Activated naive CD4-positive, alpha-beta T cell treated with anti-CD3 and anti-CD28 coated beads, Interleukin-2, amount 50 U/mL, for 24 hours (primary cell): ENCODE results near the gene MPC1.
"Not testable (repeated sequence)": the region's sequence is repeated elsewhere in the genome, so short reads cannot be mapped to it uniquely, and the experiment has no call there.

Experiments
- H3K27ac Mint-ChIP-seq: one replicate; pipeline ENCODE4 v1.8.0; 2021; ENCODE audit warnings: mild to moderate bottlenecking, mixed read lengths
- H3K27me3 Mint-ChIP-seq: one replicate; pipeline ENCODE4 v1.8.0; 2021; ENCODE audit warnings: mixed read lengths
- H3K36me3 Mint-ChIP-seq: one replicate; pipeline ENCODE4 v1.8.0; 2021; ENCODE audit warnings: mixed read lengths
- H3K4me1 Mint-ChIP-seq: one replicate; pipeline ENCODE4 v1.8.0; 2021; ENCODE audit warnings: mixed read lengths
- H3K4me3 Mint-ChIP-seq: one replicate; pipeline ENCODE4 v1.8.0; 2021; ENCODE audit warnings: mild to moderate bottlenecking, mixed read lengths
- H3K9me3 Mint-ChIP-seq: one replicate; pipeline ENCODE4 v1.8.0; 2021; ENCODE audit warnings: mixed read lengths

MPC1 gene

GRCh38 chr6:166348305-166348949 is 34.3 kb downstream of the MPC1 start:
- Mint-ChIP-seq H3K27me3 (peaks cover 1% of the 10 kb centered on the region), H3K27ac (no peak overlapping the region), H3K4me3 (no peak overlapping the region), H3K36me3 (peaks cover 10% of the 10 kb centered on the region), H3K9me3 (peaks cover 8% of the 10 kb centered on the region), H3K4me1 (peaks cover 7% of the 10 kb centered on the region)

GRCh38 chr6:166346965-166347364 is 35.8 kb downstream of the MPC1 start:
- no peak overlapping the region for H3K27ac Mint-ChIP-seq
- H3K36me3 Mint-ChIP-seq: peaks cover 10% of the 10 kb centered on the region
- H3K9me3 Mint-ChIP-seq: peaks cover 7% of the 10 kb centered on the region
- peaks cover 7% of the 10 kb centered on the region for H3K4me1 Mint-ChIP-seq
- H3K27me3 Mint-ChIP-seq: peaks cover 1% of the 10 kb centered on the region
- no peak overlapping the region for H3K4me3 Mint-ChIP-seq

DNA sequence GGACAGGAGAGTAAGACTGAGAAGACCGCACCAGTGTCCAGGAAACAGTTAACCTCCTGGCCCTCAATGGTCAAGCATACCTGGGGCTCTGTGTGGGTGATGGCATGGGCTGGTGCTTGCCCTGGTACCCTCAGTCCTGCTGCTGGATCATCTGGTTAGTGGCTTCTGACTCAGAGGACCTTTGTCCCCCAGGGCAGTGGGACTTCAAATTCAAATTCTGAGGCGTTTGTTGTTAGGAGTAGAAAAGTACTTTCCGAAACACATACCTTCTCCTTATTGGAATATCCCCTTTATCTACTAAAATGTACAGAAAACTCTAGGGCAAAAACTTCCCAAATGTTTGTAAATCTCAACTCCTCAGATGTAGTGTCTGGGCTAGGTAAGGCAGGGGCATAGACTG is 36.3 kb downstream of the MPC1 start:
- Mint-ChIP-seq H3K27me3 (peaks cover 1% of the 10 kb centered on the region), H3K36me3 (peaks cover 8% of the 10 kb centered on the region), H3K4me3 (no peak overlapping the region), H3K27ac (no peak overlapping the region), H3K4me1 (peaks cover 12% of the 10 kb centered on the region), H3K9me3 (peaks cover 2% of the 10 kb centered on the region)

DNA sequence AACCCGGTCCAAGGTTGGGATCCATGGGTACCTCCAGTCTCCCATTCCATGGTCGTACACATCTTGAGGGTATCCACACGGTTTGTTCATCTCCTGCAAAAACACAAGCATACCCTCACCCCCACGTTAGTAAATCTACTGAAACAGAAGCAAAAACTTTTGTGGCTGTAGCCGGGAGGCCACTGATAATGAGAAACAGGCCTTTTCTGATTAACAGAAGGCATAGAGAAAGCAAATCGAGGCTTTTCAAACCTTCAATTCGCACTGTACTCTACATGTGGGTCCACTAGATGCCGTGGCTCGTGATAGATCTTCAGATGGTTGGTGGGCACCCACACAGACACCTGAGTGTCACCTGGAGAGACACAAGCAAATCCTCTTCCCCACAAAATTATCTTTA is 37.1 kb downstream of the MPC1 start:
- not testable (repeated sequence) for H3K36me3 Mint-ChIP-seq, H3K4me3 Mint-ChIP-seq, H3K27me3 Mint-ChIP-seq, H3K27ac Mint-ChIP-seq, H3K9me3 Mint-ChIP-seq
- H3K4me1 Mint-ChIP-seq: peaks cover 15% of the 10 kb centered on the region

GRCh38 chr6:166344921-166345320 is 37.8 kb downstream of the MPC1 start:
- not testable (repeated sequence) for H3K36me3 Mint-ChIP-seq, H3K4me3 Mint-ChIP-seq, H3K9me3 Mint-ChIP-seq, H3K27me3 Mint-ChIP-seq
- Mint-ChIP-seq H3K4me1 (peaks cover 15% of the 10 kb centered on the region), H3K27ac (peak overlapping the region; percentile 75)

DNA sequence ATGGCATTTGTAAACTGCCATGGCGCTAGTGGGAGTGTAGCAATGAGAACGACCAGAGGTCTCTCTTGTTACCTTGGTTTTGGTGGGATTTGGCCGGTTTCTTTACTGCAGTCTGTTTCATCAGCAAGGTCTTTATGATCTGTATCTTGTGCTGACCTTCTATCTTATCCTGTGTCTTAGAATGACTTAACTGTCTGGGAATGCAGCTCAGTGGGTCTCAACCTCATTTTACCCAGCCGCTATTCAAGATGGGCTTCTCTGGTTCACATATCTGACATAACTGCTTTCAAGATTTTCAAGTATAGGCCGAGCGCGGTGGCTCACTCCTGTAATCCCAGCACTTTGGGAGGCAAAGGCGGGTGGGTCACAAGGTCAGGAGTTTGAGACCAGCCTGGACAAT is 38.5 kb downstream of the MPC1 start:
- no peak overlapping the region for H3K27ac Mint-ChIP-seq

GRCh38 chr6:166343150-166343487 is 39.6 kb downstream of the MPC1 start:
- Mint-ChIP-seq H3K4me1 (peaks cover 12% of the 10 kb centered on the region), H3K4me3 (peak overlapping the region; percentile 94), H3K27me3 (no peaks in the 10 kb centered on the region), H3K9me3 (no peaks in the 10 kb centered on the region), H3K36me3 (peaks cover 2% of the 10 kb centered on the region), H3K27ac (peak overlapping the region; percentile 14)

More for the DNA sequence above, 38.5 kb downstream of the MPC1 start:
- H3K4me3 Mint-ChIP-seq: no peak overlapping the region
- no peaks in the 10 kb centered on the region for H3K27me3 Mint-ChIP-seq
- H3K36me3 Mint-ChIP-seq: peaks cover 2% of the 10 kb centered on the region
- H3K9me3 Mint-ChIP-seq: no peaks in the 10 kb centered on the region
- H3K4me1 Mint-ChIP-seq: peaks cover 15% of the 10 kb centered on the region

- Mint-ChIP-seq H3K9me3 (no peaks in the 10 kb centered on the region), H3K36me3 (peaks cover 2% of the 10 kb centered on the region), H3K4me1 (peaks cover 8% of the 10 kb centered on the region), H3K4me3 (peak within 1 kb of the TSS; percentile 94), H3K27ac (peak within 1 kb of the TSS; percentile 90), H3K27me3 (no peaks in the 10 kb centered on the region)
Measured at GRCh38 chr6:166342349-166343149, 40.2 kb downstream of the MPC1 start, which contains the start of gene SFT2D1. Gene SFT2D1 (minus strand): TSS chr6:166342545. CDS start chr6:166342481, 64 bp downstream.

DNA sequence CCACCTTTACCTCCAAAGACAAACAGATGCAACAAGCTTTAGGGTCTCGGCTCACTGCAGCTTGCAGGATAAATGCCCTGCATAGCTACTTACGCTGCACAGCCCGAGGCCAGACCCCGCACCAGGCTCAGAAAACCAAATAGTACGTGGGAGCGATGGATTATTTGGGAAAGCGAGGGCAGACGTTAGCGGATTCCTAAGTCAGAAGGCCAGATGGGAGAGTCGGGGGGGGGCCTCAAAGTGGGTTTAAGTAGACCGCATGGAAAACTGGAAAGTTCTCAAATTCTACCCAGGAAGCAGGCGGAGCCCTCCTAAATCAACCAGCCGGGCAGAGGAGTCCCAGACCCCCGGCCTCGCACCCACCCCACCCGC is 40.8 kb downstream of the MPC1 start:
- Mint-ChIP-seq H3K36me3 (peaks cover 4% of the 10 kb centered on the region), H3K27me3 (no peaks in the 10 kb centered on the region), H3K4me3 (peak overlapping the region; percentile 94), H3K27ac (peak overlapping the region; percentile 90), H3K4me1 (peaks cover 8% of the 10 kb centered on the region), H3K9me3 (no peaks in the 10 kb centered on the region)

DNA sequence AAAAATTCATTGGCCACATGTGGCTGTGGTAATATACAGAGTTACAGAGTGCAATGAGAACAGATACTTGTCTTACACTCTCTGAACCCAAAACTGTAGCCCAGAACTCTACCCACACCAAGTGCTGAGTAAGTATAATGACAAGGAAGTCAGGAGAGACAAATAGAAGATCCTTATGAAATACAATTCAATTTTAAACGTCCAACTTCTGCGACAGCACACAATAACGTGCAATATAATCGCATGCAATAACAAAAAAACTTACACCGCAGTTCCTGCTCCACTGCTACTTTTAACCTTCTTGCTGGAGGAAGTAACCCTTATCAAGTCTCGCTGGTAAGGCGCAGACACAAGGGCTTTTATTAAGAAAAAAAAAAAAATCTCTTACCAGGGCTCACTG is 41.3 kb downstream of the MPC1 start:
- Mint-ChIP-seq H3K4me3 (peak overlapping the region; percentile 94), H3K9me3 (no peaks in the 10 kb centered on the region), H3K27ac (peak overlapping the region; percentile 63), H3K27me3 (no peaks in the 10 kb centered on the region), H3K36me3 (peaks cover 4% of the 10 kb centered on the region), H3K4me1 (peaks cover 8% of the 10 kb centered on the region)

- Mint-ChIP-seq H3K4me3 (no peak overlapping the region), H3K36me3 (peaks cover 8% of the 10 kb centered on the region), H3K27ac (peak overlapping the region; percentile 27), H3K27me3 (no peaks in the 10 kb centered on the region), H3K4me1 (peaks cover 31% of the 10 kb centered on the region), H3K9me3 (no peaks in the 10 kb centered on the region)
Measured at GRCh38 chr6:166338854-166339253, 43.9 kb downstream of the MPC1 start.

DNA sequence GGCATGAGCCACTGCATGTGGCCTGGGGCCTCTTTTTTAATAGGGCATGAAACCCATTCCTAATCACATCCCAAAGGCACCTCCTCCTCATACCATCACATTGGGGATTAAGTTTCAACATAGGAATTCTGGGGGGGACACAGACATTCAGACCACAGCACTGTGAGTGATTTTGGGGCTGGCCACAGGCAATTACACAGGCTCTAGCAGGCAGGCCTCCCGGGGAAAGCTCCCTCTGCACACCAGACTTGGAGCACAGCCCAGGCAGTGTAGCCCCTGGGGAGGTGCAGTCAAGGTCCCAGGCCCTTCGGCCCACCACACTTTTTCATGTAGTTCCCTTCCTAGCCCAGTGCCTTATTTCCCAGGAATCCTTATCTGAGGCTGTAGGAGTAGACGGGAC is 45.9 kb downstream of the MPC1 start:
- H3K4me1 Mint-ChIP-seq: peaks cover 50% of the 10 kb centered on the region
- H3K4me3 Mint-ChIP-seq: no peak overlapping the region
- no peaks in the 10 kb centered on the region for H3K27me3 Mint-ChIP-seq
- H3K36me3 Mint-ChIP-seq: peaks cover 8% of the 10 kb centered on the region
- no peak overlapping the region for H3K27ac Mint-ChIP-seq
- H3K9me3 Mint-ChIP-seq: no peaks in the 10 kb centered on the region

- peaks cover 8% of the 10 kb centered on the region for H3K36me3 Mint-ChIP-seq
- no peaks in the 10 kb centered on the region for H3K27me3 Mint-ChIP-seq
- H3K4me1 Mint-ChIP-seq: peaks cover 49% of the 10 kb centered on the region
- H3K9me3 Mint-ChIP-seq: no peaks in the 10 kb centered on the region
- H3K27ac Mint-ChIP-seq: no peak overlapping the region
- peak overlapping the region; percentile 43 for H3K4me3 Mint-ChIP-seq
Measured at GRCh38 chr6:166335378-166336302, 47.1 kb downstream of the MPC1 start.

GRCh38 chr6:166334878-166335277 is 47.9 kb downstream of the MPC1 start:
- Mint-ChIP-seq H3K27me3 (no peaks in the 10 kb centered on the region), H3K27ac (no peak overlapping the region)

GRCh38 chr6:166333172-166333995 is 49.4 kb downstream of the MPC1 start:
- H3K4me3 Mint-ChIP-seq: peak overlapping the region; percentile 2
- H3K4me1 Mint-ChIP-seq: peaks cover 60% of the 10 kb centered on the region
- peaks cover 13% of the 10 kb centered on the region for H3K36me3 Mint-ChIP-seq
- peak overlapping the region; percentile 3 for H3K27ac Mint-ChIP-seq
- H3K9me3 Mint-ChIP-seq: no peaks in the 10 kb centered on the region
- no peaks in the 10 kb centered on the region for H3K27me3 Mint-ChIP-seq

More at GRCh38 chr6:166334878-166335277, 47.9 kb downstream of the MPC1 start:
- Mint-ChIP-seq H3K9me3 (no peaks in the 10 kb centered on the region), H3K4me1 (peaks cover 49% of the 10 kb centered on the region), H3K4me3 (no peak overlapping the region), H3K36me3 (peaks cover 8% of the 10 kb centered on the region)
